GM12875 (cell line): ENCODE data around the gene ZBTB17.
"Not testable (repeated sequence)": the region's sequence is repeated elsewhere in the genome, so short reads cannot be mapped to it uniquely, and the experiment has no call there.

ENCODE experiments used
- H3K4me3 ChIP-seq: one replicate; pipeline ENCODE4 v1.5.1; 2011; ENCODE audit warnings: low read depth, low read length, control low read depth
- TF ChIP-seq, protein P1 (sequence below): IDR thresholded peaks from 2 replicates; pipeline ENCODE4 v1.5.1; 2011; ENCODE audit warnings: low read depth, mild to moderate bottlenecking, control low read depth, inconsistent platforms, low read length, moderate library complexity, borderline replicate concordance; ENCODE audit not compliant: insufficient read depth

ZBTB17 gene

DNA sequence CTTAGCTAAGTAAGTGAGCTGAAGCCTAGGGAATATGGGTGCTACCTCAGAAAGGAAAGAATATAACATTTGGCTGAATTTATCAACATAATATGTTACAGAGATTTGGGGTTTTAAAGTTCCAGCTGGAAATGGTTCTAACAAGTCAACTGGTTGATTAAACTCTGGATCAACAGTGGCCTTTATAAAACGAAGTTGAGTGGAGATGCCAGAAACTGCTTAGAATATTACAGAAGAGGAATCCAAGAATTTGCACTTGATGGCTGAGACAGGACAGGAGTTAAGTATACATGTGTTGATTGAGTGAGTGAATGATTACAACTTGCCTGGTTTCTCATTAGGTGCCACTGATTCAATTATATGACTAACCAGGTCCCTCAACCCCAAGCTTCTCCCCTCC, 7.4 kb upstream of the ZBTB17 start:
- TF ChIP-seq, protein P1, sequence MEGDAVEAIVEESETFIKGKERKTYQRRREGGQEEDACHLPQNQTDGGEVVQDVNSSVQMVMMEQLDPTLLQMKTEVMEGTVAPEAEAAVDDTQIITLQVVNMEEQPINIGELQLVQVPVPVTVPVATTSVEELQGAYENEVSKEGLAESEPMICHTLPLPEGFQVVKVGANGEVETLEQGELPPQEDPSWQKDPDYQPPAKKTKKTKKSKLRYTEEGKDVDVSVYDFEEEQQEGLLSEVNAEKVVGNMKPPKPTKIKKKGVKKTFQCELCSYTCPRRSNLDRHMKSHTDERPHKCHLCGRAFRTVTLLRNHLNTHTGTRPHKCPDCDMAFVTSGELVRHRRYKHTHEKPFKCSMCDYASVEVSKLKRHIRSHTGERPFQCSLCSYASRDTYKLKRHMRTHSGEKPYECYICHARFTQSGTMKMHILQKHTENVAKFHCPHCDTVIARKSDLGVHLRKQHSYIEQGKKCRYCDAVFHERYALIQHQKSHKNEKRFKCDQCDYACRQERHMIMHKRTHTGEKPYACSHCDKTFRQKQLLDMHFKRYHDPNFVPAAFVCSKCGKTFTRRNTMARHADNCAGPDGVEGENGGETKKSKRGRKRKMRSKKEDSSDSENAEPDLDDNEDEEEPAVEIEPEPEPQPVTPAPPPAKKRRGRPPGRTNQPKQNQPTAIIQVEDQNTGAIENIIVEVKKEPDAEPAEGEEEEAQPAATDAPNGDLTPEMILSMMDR: no peak
- no peak overlapping the region for H3K4me3 ChIP-seq

DNA sequence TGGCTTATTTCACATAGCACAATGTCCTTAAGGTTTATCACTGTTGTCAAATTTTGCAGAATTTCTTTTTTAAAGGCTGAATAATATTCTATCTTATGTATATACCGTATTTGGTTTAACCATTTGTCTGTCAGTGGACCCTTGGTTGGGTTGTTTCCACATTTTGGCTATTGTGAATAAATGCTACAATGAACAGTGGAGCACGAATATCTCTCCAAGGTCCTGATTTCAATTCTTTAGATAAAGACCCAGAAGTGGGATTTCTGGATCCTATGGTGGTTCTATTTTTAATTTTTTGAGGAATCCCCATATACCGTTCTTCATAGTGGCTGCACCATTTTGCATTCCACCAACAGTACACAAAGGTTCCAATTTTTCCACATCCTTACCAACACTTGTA, 5.8 kb upstream of the ZBTB17 start:
- TF ChIP-seq, protein P1: no peak
- no peak overlapping the region for H3K4me3 ChIP-seq

DNA sequence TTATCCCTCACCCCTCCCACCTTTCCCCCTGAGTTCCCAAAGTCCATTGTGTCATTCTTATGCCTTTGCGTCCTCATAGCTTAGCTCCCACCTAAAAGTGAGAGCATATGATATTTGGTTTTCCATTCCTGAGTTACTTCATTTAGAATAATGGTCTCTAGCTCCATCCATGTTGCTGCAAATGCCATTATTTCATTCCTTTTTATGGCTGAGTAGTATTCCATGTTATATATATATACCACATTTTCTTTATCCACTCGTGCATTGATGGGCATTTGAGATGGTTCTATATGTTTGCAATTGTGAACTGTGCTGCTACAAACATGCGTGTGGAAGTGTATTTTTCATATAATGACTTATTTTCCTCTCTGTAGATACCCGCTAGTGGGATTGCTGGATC, 2.0 kb upstream of the ZBTB17 start:
- H3K4me3 ChIP-seq: not testable (repeated sequence)

DNA sequence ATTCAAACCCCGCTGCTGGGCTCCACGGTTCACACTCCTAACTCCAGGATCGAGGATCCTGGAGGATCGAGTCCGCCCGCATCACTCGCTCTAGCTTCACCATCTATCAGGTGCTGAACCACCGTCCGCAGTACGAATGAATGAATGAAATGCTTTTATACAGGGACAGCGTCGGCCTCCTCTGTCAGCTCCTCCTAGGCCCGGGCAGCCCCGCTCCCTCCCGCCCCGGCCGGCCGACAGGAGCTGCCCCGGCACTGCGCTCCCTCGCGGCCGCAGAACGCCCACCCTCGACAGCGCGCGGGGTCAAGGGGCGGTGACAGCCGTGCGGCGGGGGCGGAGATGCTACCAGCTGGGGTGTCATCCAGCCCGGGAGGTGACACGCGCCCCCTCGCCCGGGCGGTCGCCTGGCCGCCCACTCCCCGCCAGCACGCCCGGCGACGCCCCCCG, 520 bp downstream of the ZBTB17 start:
- TF ChIP-seq, protein P1: peak; percentile 16; the same call in 1 of the 2 replicates
- peak overlapping the region; percentile 66 for H3K4me3 ChIP-seq

DNA sequence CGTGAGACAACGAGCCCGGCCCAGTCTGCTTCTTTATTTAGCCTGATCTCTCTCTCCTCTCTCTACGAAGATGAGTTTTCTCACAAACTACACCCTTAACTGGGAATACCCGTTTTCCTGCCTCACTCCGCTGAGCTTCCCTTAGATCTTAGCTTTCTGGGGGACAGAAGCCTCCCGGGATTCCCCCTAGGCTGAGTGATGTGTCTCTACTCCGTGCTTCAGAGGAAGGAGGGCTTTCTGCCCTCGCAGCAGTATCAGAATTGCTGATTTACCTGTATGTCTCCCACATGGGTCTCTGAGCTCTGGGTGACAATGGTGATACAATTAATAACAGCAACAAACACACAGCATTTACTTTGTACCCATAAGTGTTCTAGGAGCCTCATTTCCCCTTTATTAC, 1.0 kb downstream of the ZBTB17 start:
- TF ChIP-seq, protein P1: no peak
- H3K4me3 ChIP-seq: peak overlapping the region; percentile 66

DNA sequence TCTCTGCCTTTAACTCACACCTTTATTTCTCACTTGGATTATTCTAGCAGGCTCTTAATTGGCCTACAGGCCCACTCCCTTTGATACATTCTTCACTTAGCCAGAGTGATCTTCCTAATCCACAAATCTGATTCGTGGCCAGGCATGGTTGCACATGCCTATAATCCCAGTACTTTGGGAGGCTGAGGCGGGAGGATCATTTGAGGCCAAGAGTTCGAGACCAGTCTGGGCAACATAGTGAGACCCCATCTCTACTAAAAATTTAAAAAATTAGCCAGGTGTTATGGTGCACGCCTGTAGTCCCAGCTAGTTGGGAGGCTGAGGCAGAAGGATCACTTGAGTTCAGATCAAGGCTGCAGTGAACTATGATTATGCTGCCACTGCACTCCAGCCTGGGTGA, 2.1 kb downstream of the ZBTB17 start:
- TF ChIP-seq, protein P1: no peak
- H3K4me3 ChIP-seq: no peak overlapping the region

DNA sequence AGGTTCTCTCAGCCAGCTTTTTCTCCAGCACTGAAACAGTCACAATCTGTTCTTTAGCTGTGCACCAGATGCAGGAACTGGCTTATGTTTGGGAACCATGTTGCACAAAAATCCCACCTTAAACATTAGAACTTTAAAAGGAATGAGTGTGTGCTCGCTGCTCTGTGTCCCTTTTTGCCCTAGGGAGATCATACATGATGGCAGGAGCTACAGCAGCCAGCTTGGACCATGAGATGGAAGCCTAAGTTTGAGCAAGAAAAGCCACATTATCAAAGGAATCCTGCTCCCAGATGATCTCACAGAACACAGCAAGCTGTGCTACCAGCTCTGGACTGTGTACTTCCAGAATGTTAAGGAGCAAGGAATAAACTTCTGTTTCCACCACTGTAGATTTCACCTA, 3.5 kb downstream of the ZBTB17 start:
- TF ChIP-seq, protein P1: no peak
- no peak overlapping the region for H3K4me3 ChIP-seq

DNA sequence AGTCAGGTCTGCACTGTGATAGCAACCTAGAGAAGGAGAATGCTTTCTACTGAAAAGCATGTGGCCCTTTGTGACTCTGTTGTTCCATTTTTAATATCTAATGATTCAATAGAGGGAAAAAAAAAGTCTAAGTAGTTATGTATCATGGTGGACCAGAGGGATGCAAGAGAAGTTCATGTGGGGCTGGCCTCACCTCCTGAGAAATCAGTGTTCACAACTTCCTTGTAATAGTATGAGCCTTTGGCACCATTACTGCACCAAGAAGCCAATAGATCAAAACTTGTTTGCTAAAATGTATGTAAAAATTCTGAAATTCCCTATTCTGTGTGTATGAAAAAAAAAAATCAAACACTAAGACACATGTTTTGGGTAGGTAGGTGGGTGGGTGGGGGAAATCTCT, 5.0 kb downstream of the ZBTB17 start:
- TF ChIP-seq, protein P1: no peak
- no peak overlapping the region for H3K4me3 ChIP-seq
